Esophagus muscularis mucosa (tissue), 4 donors: ENCODE measurements around the gene ITPRIPL1.

Experiments
- CTCF ChIP-seq, 3 experiments: fragments of 200-600 bp in 2 of 3; fragments of 450-650 bp in 1 of 3; sonication (generic) in 2 of 3; IDR thresholded peaks; one replicate each; pipeline ENCODE4 v1.5.1; 2017 to 2019; ENCODE audit warnings: antibody characterized with exemption in 3 of 3, mild to moderate bottlenecking in 2 of 3, moderate library complexity in 1 of 3
- EP300 ChIP-seq: sonication (generic); formaldehyde crosslinking; IDR thresholded peaks from one replicate; pipeline ENCODE4 v1.6.1; 2017; ENCODE audit warnings: antibody characterized with exemption
- POLR2A ChIP-seq: fragments of 450-650 bp; IDR thresholded peaks from one replicate; pipeline ENCODE4 v1.6.1; 2017; ENCODE audit warnings: antibody characterized with exemption, moderate library complexity, mild to moderate bottlenecking, low read depth
- POLR2AphosphoS5 ChIP-seq, 2 donors: sonication (generic); formaldehyde crosslinking; IDR thresholded peaks; one replicate each; pipeline ENCODE4 v1.6.1; 2017; ENCODE audit warnings: antibody characterized with exemption in 2 of 2

DNA sequence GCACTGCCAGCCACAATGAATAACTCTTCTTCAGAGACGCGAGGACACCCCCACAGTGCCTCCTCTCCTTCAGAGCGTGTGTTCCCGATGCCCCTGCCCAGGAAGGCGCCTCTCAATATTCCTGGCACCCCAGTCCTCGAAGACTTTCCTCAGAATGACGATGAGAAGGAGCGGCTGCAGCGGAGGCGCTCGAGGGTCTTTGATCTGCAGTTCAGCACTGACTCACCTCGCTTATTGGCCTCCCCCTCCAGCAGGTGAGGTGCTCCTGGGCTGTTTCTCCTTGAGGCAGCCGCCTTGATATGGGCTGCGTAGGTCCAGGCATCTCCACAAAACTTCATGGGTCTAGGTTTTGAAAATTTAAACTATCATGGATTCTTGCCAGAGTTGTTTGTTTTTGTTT is 16.5 kb downstream of the ITPRIPL1 start:
- TF ChIP-seq POLR2A, result no peak
- no peak for TF ChIP-seq CTCF (IDR thresholded peaks at IDR 0.05)
- TF ChIP-seq POLR2AphosphoS5 (IDR thresholded peaks at IDR 0.05), result no peak
- TF ChIP-seq EP300, result no peak
